B cell (primary cell): ENCODE results near the gene AFDN. TPM values are rescaled to one million over a fixed set of nuclear protein-coding genes. Genes with fewer than 3 reads are reported as not detected.

Source experiments
- ATAC-seq: fragments of 200-7000 bp; cut with Tn5 transposase; one replicate; pipeline ENCODE4 v1.10.0; 2021; ENCODE audit warnings: low read depth, mild to moderate bottlenecking, moderate number of reproducible peaks, moderate library complexity
- CTCF ChIA-PET: fragments of 350-600 bp; sonication (Branson Sonifier 250); formaldehyde crosslinking; loops from one replicate; lab custom pipeline; 2021; ENCODE audit warnings: antibody characterized with exemption, inconsistent platforms; lab: Charles Lee
- POLR2A ChIA-PET: fragments of 350-600 bp; sonication (Branson Sonifier 250); formaldehyde crosslinking; loops from one replicate; lab custom pipeline; 2021; ENCODE audit warnings: antibody characterized with exemption; lab: Charles Lee
- DNase-seq: peaks from one replicate; pipeline ENCODE4 v3.0.0; 2013
- H2AFZ ChIP-seq: 2 replicates; pipeline ENCODE4 v1.6.1; 2012; ENCODE audit warnings: mild to moderate bottlenecking, low read depth, low read length; ENCODE audit not compliant: insufficient read depth, poor library complexity, severe bottlenecking
- H3K27ac ChIP-seq, 2 donors: 1 replicate in 1 of 2; 2 replicates in 1 of 2; pipeline ENCODE4 v1.5.1; 2012 to 2013; ENCODE audit warnings: low read length in 2 of 2, mild to moderate bottlenecking in 2 of 2, moderate library complexity in 1 of 2
- H3K27me3 ChIP-seq, 4 experiments: fragments of 200-600 bp in 1 of 4; sonication (generic) in 1 of 4; replicated peaks in 1 of 4; 1 replicate in 2 of 4; 2 replicates in 2 of 4; pipeline versions ENCODE4 v1.6.1 to v1.7.0; 2013 to 2016; ENCODE audit warnings: low read length in 3 of 4, mild to moderate bottlenecking in 2 of 4, mixed read lengths in 1 of 4, moderate library complexity in 1 of 4; ENCODE audit not compliant: insufficient read depth in 4 of 4, control insufficient read depth in 3 of 4; ENCODE audit errors: control extremely low read depth in 1 of 4
- H3K36me3 ChIP-seq, 2 experiments: replicated peaks in 1 of 2; 1 replicate in 1 of 2; 2 replicates in 1 of 2; pipeline versions ENCODE4 v1.6.1 to v1.7.1; 2013; ENCODE audit warnings: low read length in 1 of 2; ENCODE audit not compliant: insufficient read depth in 2 of 2, control insufficient read depth in 1 of 2; ENCODE audit errors: control extremely low read depth in 1 of 2, extremely low read depth in 1 of 2
- H3K4me1 ChIP-seq, 2 donors: fragments of 200-600 bp in 1 of 2; sonication (generic) in 1 of 2; 1 replicate in 1 of 2; 2 replicates in 1 of 2; pipeline versions ENCODE4 v1.5.1 to v1.6.1; 2013 to 2017; ENCODE audit warnings: low read length in 2 of 2; ENCODE audit not compliant: control insufficient read depth in 2 of 2, insufficient read depth in 2 of 2
- H3K4me2 ChIP-seq: replicated peaks from 2 replicates; pipeline ENCODE3; 2012; ENCODE audit warnings: mild to moderate bottlenecking, low read depth, low read length; ENCODE audit not compliant: poor library complexity, severe bottlenecking
- H3K4me3 ChIP-seq, 5 experiments: fragments of 200-600 bp in 1 of 5; sonication (generic) in 1 of 5; 1 replicate in 3 of 5; 2 replicates in 2 of 5; pipeline versions ENCODE4 v1.5.1 to v1.7.0; 2011 to 2016; ENCODE audit warnings: low read length in 4 of 5, mild to moderate bottlenecking in 4 of 5, low read depth in 2 of 5, control low read depth in 1 of 5, moderate library complexity in 1 of 5; ENCODE audit not compliant: insufficient read depth in 1 of 5; ENCODE audit errors: control extremely low read depth in 1 of 5, extremely low read depth in 1 of 5
- H3K79me2 ChIP-seq: fragments of 200-600 bp; sonication (generic); one replicate; pipeline ENCODE4 v1.6.0; 2016; ENCODE audit warnings: low read length; ENCODE audit not compliant: control insufficient read depth, insufficient read depth
- H3K9ac ChIP-seq: fragments of 200-600 bp; sonication (generic); 2 replicates; pipeline ENCODE4 v1.6.1; 2017; ENCODE audit warnings: mild to moderate bottlenecking, low read length, moderate library complexity
- H3K9me3 ChIP-seq, 3 donors: one replicate each; pipeline versions ENCODE4 v1.6.1 to v1.7.1; 2013; ENCODE audit warnings: low read length in 2 of 3; ENCODE audit not compliant: control insufficient read depth in 2 of 3, insufficient read depth in 1 of 3; ENCODE audit errors: control extremely low read depth in 1 of 3
- H4K20me1 ChIP-seq: 2 replicates; pipeline ENCODE4 v1.6.0; 2012; ENCODE audit warnings: mild to moderate bottlenecking, low read length; ENCODE audit not compliant: insufficient read depth, control insufficient read depth, poor library complexity, severe bottlenecking
- H3K27ac Mint-ChIP-seq: one replicate; pipeline ENCODE4 v1.8.0; 2021; ENCODE audit warnings: mixed read lengths
- H3K27me3 Mint-ChIP-seq: one replicate; pipeline ENCODE4 v1.8.0; 2021; ENCODE audit warnings: mixed read lengths
- H3K4me1 Mint-ChIP-seq: one replicate; pipeline ENCODE4 v1.8.0; 2021; ENCODE audit warnings: mixed read lengths
- H3K4me3 Mint-ChIP-seq: one replicate; pipeline ENCODE4 v1.8.0; 2021; ENCODE audit warnings: mixed read lengths
- H3K9me3 Mint-ChIP-seq: one replicate; pipeline ENCODE4 v1.8.0; 2022; ENCODE audit warnings: mixed read lengths; ENCODE audit not compliant: insufficient read depth
- CTCF ChIP-seq: fragments of 200-600 bp; IDR thresholded peaks from one replicate; pipeline ENCODE4 v1.8.0; 2022; ENCODE audit warnings: antibody characterized with exemption, mild to moderate bottlenecking
- EZH2 ChIP-seq: IDR thresholded peaks from 2 replicates; pipeline ENCODE4 v1.6.1; 2012; ENCODE audit warnings: borderline replicate concordance, low read depth, mild to moderate bottlenecking, moderate library complexity, low read length; ENCODE audit not compliant: insufficient read depth, poor library complexity, severe bottlenecking
- WGBS: methylation state at CpG from one replicate; pipeline ENCODE4 v1.1.5; 2013; ENCODE audit warnings: missing lambda C conversion rate; ENCODE audit not compliant: insufficient coverage; 5-methylcytosine and 5-hydroxymethylcytosine counted together
- intact Hi-C: fragments of 100-400 bp; cut with micrococcal nuclease; formaldehyde crosslinking; loops from one replicate; pipeline ENCODE4 v1.10.0; 2022
- polyA plus RNA-seq: library from polyadenylated mRNA; depleted of rRNA; stranded (reverse); fragments of >200 nt; gene quantifications from 2 replicates; pipeline ENCODE4 v1.2.3, GENCODE V29; 2012
- total RNA-seq, 2 donors: library from RNA; stranded (reverse); fragments of 120-200 nt in 1 of 2; gene quantifications; 1 replicate in 1 of 2; 2 replicates in 1 of 2; pipeline versions ENCODE4 v1.2.3 to v1.2.4, GENCODE V29; 2013 to 2022

The AFDN gene
- total and polyA plus RNA-seq, 2 donors (not counting 1 experiment from before 2014, with no cell fraction given): 15.4 to 70.5 TPM

DNA sequence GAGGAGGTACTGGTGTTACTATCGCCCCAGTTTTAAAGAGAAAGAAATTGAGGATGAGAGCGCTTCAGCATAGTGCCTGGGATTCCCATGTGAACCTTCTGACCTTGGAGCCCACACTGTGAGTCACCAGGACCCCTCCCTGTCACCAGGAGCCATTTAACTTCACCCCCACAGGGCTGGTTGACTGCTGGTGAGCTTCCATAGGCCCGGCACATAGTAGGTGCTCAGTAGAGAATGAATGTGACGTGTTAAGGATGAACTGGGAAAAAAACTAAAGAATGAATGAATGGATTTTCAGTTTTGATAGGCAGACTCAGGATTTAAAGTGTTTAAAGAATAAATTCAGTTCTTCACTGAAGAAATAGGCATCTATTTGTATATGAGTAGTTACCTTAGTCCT lies 117.4 kb downstream of the AFDN start:
- Mint-ChIP-seq H3K4me3 (no peak overlapping the region), H3K27me3 (no peaks in the 10 kb centered on the region), H3K9me3 (no peaks in the 10 kb centered on the region), H3K27ac (no peak overlapping the region), H3K4me1 (no peaks in the 10 kb centered on the region)
- H3K4me2 ChIP-seq: no peak overlapping the region
- H3K27me3 ChIP-seq: no peaks in the 10 kb centered on the region
- DNase-seq (no peak), ATAC-seq (no peak)
- intact Hi-C loops: no loop called here
- H3K4me3 ChIP-seq: no peak overlapping the region
- no peak overlapping the region for H3K27ac ChIP-seq
- TF ChIP-seq EZH2: no peak
- no peak for TF ChIP-seq CTCF
- H3K9me3 ChIP-seq: no peaks in the 10 kb centered on the region
- no peaks in the 10 kb centered on the region for H3K79me2 ChIP-seq
- H3K36me3 ChIP-seq: peaks cover 0 to 5% of the 10 kb centered on the region in 2 experiments
- H2AFZ ChIP-seq: no peak overlapping the region
- H3K9ac ChIP-seq: no peak overlapping the region
- POLR2A ChIA-PET: no interaction called here
- no peaks in the 10 kb centered on the region for H4K20me1 ChIP-seq
- H3K4me1 ChIP-seq: no peaks in the 10 kb centered on the region
- CTCF ChIA-PET: no interaction called here
- 98% methylated on average over 4 of the region's 4 CpGs for WGBS

DNA sequence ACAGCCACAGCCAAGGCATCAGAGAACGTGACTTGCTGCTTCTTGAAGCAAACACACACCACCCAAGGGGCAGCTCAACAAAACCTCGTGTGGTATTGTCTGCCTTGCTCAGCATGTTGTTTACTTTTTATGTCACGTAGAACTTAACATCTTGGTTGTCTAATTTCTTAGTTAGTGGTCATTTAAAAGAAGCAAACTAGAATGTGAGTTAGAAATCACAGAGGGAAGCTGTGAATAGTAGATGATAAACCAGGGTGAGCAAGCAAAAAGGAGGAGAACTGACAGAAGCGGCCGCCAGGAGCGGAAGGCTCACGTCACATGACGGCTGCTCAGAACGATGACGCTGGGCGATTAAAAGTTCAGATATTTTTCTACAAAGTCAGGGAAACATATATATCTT lies 119.3 kb downstream of the AFDN start:
- H3K9me3 Mint-ChIP-seq: no peaks in the 10 kb centered on the region
- H3K4me1 Mint-ChIP-seq: no peaks in the 10 kb centered on the region
- H3K36me3 ChIP-seq: peaks cover 0 to 5% of the 10 kb centered on the region in 2 experiments
- no peak overlapping the region for H2AFZ ChIP-seq
- no peak overlapping the region for H3K4me3 ChIP-seq
- H3K4me3 Mint-ChIP-seq: no peak overlapping the region
- no peaks in the 10 kb centered on the region for H3K27me3 ChIP-seq
- H3K27ac Mint-ChIP-seq: no peak overlapping the region
- ChIA-PET POLR2A (no interaction called here), CTCF (no interaction called here)
- ATAC-seq (no peak), DNase-seq (no peak)
- TF ChIP-seq CTCF (no peak), EZH2 (no peak)
- no peak overlapping the region for H3K27ac ChIP-seq
- intact Hi-C loops: no loop called here
- H3K9ac ChIP-seq: no peak overlapping the region
- no peaks in the 10 kb centered on the region for H3K79me2 ChIP-seq
- 100% methylated on average over 1 of the region's 11 CpGs for WGBS
- H3K9me3 ChIP-seq: no peaks in the 10 kb centered on the region
- no peaks in the 10 kb centered on the region for H4K20me1 ChIP-seq
- no peaks in the 10 kb centered on the region for H3K4me1 ChIP-seq
- no peaks in the 10 kb centered on the region for H3K27me3 Mint-ChIP-seq
- H3K4me2 ChIP-seq: no peak overlapping the region
